NOMO-1 treated with DMSO at 0.1 percent for 48 hours (cell line): Measurements from ENCODE around the gene SLC8A2.

ENCODE experiments used
- DNase-seq: peaks from one replicate; lab custom pipeline; 2025; ENCODE audit not compliant: unreplicated experiment; lab: John Stamatoyannopoulos, UW

Gene SLC8A2

DNA sequence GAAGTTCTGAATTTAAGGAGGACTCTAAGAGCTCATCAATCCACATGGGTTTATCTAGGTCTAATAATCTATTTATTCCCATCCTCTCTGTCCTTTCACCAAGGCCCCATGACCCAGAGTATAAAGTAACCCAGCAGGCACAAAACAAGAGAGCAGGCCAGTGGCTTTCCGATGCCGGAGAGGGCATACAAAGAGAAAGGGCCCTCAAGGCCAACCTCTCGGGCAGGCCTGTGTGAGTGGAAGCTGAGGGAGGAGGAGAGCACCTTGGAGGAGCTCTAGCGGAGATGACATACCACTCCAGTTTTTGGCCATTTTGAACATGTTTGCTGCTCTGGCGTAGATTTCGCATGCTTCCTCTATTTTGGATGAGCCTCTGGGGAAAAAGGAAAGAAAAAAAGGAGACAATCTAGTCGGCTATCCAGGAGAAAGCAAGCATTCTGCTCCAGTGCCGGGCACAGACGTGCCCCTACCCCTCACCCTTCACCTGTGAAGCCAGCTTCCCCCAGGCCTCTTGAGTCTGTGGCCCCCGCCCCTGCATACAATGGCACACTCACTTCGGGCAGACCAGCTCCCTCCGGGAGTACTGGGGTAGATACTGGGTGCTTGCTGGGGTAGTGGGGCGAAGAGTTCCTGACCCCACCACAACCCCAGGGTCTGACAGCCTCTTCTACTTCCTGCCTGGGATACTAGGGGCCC, 31.6 kb upstream of the SLC8A2 start:
- no peak for DNase-seq

DNA sequence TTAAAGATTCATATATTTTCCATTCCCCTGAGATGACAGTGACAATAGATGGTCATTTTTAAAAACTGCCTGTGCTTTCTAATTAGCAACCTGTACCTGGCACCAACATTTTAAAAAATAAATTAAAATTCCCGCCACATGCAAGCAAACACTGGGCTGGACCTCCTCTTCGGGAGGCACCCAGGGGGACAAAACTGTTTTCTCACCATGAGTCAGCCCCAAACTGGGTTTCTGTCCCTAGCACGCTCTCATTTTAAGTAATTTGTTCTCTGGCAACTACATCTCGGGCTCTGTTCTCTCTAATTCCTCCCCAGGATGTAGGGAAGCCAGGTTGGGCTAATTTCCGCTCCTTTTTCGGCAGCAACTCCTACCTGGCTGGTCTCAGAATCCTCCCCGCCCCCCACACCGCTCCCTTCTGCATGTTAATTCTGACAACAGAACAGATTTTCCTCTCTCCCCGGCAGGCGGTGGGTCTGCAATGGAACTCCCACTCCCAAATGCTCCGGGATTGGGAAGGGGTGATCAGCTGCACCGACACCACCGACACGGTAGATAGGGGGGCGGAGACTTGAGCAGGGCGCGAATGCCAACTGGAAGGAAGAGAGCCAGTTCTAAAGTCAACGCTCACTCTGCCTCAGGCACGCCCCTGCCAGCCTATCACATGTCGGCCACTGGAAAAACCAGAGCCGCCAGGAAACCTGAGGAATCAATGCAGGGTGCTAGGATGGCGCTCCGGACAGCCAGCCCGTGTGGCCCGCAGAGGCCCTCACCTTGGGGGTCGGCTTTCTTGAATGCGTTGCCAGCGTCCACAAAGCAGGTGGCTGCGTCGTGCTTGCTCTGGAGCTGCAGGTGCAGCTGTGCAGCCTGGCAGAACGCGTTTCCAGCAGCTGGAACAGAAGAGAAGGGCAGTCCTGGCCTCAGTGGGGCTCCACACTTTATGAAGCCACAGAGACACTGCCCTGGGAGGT, 28.5 kb upstream of the SLC8A2 start:
- no peak for DNase-seq

DNA sequence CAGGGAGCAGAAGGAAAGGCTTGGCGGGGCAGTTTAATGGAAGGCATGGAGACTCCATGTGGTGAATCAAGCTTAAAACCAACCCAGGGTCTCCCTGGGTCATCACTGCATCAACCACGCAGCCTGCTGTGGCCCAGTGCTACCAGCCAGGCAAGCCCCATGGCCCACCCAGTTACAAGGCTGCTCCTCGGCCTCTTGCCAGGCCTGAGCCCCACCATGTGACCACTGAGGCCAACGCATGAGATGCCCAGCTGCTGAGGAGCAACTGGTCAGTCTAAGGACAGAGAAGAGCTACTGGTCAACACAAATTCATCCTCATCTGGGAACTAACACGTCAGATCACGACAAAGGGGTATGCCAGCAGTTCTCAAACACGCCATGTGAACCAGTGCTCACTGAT, 27.7 kb upstream of the SLC8A2 start:
- no peak for DNase-seq

DNA sequence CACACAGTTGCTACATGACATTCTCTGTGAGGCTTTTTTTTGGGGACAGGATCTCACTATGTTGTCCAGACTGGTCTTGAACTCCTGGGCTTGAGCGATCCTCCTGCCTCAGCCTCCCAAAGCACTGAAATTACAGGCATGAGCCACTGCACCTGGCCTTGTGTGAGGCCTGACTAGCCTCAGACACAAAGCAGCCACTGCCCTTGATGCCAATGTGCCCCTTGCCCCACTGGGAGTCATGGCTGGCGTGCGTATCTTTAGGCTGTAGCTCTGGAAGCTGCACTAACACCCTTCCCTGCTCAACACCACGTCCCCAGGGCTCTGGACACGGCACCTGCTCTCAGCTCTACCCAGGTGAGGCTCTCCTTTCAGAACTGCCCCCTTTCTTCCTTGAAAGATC, 26.9 kb upstream of the SLC8A2 start:
- DNase-seq: no peak

DNA sequence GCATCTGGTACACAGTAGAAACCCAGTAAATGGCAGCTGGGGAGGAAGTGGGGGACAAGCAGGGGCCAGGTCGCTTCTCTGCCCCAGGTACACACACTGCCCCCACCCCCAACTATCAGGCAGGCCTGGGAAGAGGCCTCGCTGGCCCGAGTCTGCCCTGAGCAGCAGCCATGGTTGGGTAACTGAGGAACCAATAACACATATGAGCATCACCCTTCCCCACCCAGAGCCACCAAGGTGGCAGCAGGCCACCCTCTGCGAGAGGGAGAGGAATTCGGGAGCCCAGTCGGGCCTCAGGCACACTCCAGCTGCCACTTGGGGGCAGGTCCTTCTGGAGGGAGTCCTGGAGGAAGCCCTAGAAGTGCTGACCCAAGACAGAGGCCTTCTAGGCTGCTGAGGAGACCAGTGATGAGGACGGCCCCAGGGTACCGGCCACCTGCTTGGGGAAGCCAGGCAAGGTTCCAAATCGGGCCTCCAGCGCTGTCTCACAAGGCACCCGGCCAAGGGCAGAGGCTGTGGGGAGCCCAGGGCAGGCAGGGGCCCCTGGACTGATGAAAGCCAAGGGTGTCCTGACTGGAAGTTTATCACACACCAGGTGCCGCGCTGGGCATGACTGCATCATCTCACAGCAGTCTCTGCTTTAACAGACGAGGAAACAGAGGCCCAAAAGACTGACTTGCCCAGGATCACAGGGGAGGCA, 26.3 kb upstream of the SLC8A2 start:
- DNase-seq: no peak

DNA sequence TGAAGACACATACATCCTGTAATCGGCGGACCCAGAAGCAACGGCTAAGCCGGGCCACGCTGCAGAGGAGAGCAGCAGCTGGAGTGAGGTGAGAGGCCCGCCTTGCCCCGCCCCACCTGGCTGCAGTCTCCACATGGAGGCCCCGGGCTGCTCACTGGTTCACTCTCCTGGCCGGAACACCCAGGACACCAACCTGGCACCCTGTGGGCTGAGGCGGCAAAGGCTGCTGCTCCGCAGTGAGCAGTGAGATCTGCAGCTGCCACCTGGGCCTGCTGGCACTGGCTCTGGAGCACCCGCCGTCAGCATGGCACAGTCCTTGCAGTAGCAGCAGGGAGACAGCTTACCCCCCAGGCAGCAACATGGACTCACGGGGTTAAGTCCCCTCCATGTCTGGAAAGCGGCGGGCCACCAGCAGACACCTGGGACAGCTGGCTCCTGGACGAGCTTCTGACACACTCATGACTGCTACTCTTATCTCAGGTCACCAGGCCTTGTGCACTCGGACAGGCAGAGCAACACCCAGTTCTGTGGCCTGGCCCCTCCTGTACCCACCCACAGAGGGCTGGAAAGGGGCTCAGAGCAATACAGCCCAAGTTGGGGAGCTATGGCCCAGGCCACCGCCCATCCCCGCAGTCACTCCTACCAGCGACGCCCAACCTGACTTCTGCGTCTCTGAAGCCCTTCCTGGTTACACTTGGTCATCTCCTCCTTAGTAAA, 25.5 kb upstream of the SLC8A2 start:
- DNase-seq: no peak

DNA sequence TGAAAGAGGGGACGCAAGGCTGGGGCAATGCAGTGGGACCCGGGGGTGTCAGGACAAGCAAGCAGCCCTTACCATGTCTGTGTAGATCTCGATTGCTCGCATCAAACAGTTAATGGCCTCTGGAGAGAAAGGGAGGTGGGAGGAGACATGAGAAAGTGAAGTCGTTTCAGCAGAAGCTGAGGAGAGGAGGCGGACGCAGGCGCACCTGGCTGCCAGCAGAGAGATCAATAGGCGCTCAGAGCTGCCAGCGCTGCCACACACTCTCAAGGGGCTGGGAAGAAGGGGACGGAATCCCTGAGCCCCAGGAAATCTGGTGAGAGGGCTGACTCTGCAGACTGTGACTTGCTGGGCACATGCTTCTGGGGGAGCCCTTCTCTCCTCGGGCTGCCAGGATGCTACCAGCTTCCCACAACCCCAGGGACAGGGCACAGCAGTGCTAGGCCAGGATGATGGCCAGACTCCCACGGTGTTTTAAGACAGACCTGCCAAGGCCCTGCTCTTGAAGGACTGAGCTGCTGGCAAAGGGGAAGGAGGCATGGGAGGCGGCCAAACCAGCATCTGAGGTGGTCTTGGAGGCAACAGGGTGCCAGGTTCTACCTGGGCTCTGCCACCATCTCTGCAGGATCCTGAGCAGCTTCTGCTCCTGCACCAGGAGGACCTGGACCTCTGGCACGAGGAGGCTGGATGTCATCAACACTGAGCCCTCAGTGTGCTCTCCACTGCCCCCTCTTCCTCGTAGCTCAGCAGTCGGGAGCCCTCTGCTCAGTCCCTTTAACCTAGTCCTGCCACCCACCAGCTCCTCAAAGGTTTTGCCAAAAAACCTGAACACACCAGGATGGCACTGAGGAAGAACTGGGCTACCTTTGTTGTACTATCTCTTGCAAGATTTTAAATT, 24.0 kb upstream of the SLC8A2 start:
- DNase-seq: no peak

DNA sequence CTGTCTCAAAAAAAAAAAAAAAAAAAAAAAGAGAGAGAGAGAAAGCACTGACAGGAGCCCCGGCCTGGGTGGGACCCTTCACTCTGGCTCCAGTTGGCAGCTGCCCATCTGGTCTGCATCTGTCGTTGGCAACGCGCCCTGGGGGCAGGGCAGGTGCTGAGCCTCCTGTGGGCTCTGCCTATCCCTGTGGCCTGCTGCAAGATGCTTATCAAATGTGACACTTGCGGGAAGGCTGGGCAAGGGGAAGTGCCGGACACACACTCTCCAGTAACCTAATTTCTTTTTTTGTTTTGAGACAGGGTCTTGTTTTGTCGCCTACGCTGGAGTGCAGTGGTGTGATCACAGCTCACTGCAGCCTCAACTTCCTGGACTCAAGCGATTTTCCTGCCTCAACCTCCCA, 23.0 kb upstream of the SLC8A2 start:
- DNase-seq: no peak

DNA sequence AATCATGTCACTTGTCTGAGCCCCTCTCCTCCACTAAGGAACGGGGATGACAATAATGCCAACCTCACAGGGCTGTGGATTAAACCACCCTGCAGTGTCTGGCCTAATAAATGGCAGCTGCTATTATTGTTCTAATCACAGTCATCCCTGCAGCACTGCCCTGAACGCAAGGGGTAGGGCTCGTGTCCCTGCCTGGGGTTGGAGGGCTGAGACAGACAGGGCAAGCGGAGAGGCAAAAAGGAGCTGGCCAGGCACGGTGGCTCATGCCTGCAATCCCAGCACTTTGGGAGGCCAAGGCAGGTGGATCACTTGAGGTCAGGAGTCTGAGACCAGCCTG, 22.5 kb upstream of the SLC8A2 start:
- DNase-seq: no peak

DNA sequence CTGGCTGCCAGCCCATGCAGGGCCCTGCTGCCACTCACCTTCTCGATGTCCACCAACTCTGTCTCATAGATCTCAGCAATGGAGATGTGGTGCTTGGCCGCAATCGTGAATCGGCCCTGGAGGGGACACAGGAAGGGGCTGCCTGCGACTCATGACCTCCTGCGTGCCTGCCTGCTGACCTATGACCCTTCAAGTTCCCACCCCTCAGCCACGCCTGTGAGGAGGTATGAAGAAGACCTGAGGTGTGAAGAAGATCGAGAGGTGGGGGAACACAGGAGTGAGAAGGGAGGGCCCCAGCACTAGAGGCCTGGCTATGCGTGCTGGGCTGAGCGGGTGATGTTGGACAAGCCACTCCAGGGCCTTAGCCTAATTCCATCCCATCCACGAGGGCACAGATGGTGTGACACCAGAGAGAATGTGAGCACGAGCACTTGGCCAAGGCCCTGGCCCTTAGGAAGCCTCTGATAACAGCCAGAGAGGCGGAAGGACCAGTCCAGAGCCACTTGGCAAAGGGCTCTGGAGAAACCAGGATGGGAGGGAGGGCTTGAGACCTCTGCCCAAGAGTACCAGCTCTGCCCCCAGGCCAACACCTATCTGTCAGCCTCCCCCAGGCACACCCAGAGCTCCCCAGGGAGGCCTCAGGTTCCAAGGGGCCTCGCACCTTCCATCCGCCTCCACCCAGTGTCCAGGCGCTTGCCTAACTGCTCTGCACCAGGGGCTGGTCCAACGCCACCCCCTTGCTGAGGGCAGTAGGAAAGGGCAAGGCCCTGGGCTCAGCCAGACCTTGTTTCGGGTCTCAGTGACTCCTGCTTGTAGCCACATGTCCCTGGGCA, 21.9 kb upstream of the SLC8A2 start:
- no peak for DNase-seq

DNA sequence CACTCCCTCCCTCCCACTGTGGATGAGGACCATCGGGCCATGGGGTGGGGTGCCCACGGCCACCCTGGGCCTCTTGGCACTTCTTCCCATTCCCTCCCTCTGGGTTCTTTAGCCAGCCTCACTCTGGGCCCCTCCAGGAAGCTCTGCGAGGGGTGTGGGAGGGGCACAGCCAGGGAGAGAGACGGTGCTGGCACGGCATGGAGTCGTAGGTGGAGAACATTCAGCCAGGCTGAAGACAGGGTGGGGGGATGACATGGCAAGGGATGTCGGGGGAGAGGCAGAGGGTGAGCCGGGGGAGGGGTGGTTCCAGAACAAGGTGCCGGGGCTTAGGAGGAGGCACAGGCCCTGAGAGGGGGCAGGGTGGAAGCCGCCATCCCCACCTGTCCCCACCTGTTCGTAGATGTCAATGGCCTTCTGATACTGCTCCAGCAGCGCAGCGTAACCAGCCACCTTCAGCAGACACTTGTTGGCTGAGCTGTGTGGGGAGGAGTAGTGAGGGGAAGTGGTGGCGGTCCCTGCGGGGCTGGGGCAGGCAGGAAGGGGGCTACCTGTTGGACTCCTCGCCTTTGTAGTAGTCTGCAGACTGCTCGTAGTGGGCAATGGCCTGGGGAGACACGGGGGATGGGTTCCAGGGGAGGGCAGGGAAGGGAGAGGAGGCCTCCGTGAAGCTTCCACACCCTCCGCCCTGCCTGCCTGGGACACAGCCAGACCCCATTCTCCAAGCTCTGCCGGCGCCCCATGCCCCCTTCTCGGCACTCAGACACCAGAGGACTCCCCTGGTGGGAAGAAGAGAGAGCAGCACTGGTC, 21.1 kb upstream of the SLC8A2 start:
- DNase-seq: no peak

DNA sequence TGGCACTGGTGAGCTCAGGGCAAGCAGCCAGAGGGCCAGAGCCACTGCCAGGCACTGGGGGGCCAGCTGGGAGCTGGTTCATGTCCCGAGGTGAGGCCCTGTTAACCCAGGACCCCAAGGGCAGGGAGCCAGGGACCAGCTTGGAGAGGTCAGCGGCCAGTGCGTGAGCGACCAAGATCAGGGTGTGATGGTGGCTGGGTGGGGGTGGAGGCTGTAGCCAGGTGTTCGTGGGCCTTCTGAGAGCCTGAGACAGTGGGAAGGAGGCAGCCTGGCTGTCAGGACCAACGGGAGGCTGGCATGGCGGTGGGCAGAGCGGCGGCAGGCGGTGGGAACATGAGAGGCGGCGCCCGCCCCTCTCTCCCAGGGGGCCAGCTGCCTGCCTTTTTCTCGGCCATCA, 20.4 kb upstream of the SLC8A2 start:
- no peak for DNase-seq

DNA sequence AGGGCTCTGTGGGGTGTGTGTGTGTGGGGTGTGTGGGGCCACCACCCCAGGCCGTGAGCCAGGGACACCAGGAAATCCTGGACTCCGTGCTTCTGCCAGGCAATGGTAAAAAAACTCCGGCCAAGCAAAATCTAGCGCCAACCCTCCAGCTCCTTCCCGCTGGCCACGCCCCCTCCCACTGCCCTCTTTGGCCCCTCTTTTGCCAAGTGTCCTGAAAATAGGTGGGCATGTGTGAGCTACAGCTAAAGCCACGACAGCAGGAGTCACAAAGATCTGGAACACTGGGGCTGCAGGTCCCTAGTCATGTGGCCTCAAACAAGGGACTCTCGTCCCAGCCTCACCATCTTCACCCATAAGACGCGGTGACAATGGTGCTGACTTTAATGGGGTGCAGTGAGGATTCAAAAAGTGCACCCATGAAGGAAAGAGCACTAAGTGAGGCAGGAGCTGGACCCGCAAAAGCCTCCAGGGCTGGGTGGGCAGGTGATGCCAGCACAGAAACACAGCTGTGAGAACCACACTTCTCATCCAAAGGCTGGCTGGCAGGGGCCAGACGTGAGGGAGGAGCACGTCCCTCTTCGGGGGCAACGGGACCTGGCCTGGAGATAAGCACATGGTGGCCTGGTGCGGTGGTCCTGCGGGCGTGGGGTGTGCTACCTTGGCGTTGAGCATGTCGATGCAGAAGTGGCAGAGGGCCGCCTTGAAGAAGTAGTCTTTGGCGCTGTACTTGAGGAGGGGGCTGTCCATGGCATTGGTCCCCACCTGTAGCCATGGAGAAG, 19.9 kb upstream of the SLC8A2 start:
- no peak for DNase-seq

DNA sequence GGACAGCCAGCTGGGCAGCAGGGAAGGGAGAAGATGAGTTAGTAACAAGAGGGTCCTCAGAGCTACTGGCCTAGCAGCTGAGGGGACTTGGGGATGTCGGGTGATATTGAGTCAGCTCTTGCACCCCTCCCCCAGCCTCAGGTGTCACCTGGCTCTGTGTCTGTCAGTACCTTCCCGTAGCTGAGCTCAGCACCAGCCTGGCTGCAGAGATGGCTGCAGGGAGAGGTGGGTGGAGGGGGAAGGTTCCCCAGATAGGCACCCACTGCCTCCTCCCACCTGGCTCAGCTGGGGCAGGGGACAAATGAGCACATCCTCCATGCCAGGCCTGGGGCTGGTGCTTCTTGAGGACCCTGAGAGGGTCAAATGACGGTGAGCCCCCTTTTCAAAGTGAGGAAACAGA, 19.2 kb upstream of the SLC8A2 start:
- DNase-seq: no peak

DNA sequence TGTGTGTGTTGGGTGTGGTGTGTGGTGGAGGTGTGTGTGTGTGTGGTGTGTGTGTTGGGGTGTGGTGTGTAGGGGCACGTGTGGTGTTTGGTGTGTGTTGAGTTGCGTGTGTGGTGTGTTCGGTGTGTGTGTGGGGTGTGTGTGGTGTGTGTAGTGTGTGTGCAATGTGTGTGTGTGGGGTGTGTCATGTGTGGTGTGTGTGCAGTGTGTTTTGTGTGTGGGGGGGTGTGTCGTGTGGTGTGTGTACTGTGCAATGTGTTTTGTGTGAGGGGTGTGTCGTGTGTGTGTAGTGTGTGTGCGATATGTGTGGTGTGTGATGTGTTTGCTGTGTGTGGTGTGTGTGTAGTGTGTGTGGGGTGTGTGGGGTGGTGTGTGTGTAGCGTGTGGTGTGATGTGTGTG, 18.3 kb upstream of the SLC8A2 start:
- DNase-seq: no peak

DNA sequence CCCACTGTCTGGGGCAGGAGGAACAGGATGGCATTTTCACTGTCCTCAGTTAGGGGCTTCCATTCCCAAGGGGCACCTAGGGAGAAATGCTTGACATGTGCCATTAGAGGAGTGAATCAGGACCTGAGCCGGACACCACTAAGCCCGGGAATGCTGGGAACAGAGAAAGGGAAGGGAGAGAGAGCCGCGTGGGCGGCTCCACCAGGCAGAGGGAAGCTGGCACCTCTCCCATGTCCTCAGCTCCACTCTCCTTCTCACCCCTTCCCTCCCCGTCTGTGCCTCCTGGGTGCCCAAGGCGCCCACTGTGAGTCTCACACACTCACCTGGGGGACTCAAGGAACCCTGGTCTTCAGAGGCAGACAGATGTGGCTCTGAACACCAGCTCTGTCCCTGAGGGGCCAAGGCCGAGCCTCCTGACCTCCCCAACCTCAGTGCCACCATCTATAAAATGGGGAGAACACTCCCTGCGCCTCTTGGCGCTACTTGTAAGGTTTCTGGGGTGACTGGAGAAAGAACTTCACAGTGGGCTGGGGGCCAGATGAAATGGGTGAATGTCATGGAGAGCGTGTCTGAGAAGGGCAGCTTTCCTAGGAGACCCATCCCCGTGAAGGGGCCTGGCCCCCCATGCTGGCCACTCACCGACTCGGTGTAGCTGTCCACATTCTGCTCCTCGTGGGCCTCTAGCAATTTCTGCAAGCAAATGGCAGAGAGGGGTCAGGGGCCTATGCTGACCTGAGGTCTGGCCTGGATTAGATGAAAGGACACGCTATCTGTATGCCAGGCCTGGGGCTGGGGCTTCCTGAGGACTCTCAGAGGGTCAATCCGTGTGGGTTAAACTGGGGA, 17.6 kb upstream of the SLC8A2 start:
- DNase-seq: no peak
